ENCODE results near the gene SLC22A5. TPM values are rescaled to one million over a fixed set of nuclear protein-coding genes. Genes with fewer than 3 reads are reported as not detected.

The SLC22A5 gene
- total and polyA plus RNA-seq, 2 experiments from 2014 or later = 14.7 to 20.8 TPM

DNA sequence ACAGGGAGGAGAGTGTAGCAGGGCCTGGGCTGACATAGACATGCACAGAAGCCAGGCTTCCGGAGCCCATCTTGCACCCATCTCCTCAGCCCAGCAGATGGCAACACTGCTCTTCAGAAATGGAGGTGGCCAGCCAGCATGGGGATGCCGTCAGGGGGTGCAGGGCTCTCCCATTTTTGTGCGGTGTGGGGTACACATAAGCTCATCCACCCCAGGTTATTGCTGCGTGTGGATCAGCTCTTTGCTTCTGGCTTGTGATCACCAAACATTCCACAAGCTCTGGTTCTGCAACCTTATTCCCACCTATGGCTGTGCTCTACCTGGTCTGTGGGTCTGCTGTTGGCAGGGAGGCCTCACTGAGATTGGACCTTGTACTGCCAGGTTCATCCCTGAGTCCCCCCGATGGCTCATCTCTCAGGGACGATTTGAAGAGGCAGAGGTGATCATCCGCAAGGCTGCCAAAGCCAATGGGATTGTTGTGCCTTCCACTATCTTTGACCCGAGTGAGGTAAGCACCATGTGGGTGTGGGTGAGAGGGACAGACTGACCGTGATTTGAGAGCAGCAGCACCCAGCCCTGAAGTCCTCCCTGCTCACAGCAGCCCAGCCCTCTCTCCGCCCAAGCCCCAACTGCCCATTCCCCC, 17.3 kb downstream of the SLC22A5 start:
- Histone ChIP-seq H3K4me3 (no peak overlapping the region), H3K4me1 (ENCODE audit: insufficient read depth) (peaks cover 43% of the 10 kb centered on the region), H4K20me1 (ENCODE audit: insufficient read depth, poor library complexity, severe bottlenecking) (no peaks in the 10 kb centered on the region), H3K4me2 (no peak overlapping the region), H3K36me3 (replicated peaks; ENCODE audit: insufficient read depth, low read depth) (no peaks in the 10 kb centered on the region), H2AFZ (no peak overlapping the region), H3K79me2 (no peaks in the 10 kb centered on the region), H3K9me2 (replicated peaks; ENCODE audit: insufficient read depth) (no peaks in the 10 kb centered on the region), H3K27me3 (no peaks in the 10 kb centered on the region), H3K9me3 (ENCODE audit: low read depth) (no peaks in the 10 kb centered on the region), H3K27ac (peak overlapping the region; percentile 95)
- peak; percentile 71 for TF ChIP-seq CTCF (IDR thresholded peaks at IDR 0.05; ENCODE audit: poor library complexity)
- TF ChIP-seq EZH2phosphoT487 (IDR thresholded peaks at IDR 0.05; ENCODE audit: low read depth, severe bottlenecking, unreplicated experiment) = no peak
- no peak for TF ChIP-seq EZH2 (IDR thresholded peaks at IDR 0.05; ENCODE audit: borderline replicate concordance)
- DNase-seq (ENCODE audit: low spot score) = peak; percentile 77
- WGBS (ENCODE audit: low lambda C conversion rate, missing lambda C conversion rate) = 65% methylated on average over 8 of the region's 10 CpGs

DNA sequence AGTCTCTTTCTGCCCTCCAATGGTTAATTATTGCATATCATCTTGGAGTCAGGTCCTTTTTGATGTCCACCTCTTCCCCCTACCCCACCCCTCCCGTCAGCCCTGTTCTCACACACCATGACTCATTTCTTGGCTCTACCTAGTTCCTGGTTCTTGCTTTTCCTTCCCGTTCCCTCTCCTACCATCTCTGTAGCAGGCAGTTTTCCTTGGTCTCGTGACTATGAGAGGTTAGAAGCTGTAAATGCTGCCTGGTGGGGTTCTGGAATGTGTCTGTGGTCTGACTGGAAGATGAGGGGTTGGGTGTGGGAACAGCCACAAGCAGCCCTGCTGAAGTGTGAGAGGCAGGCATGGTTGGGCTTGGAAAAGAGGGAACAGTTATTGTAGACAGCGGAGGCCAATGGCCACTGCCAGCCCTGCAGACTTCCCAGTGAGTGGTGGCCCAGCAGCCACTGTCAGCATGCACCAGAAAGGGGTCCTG, 18.2 kb downstream of the SLC22A5 start:
- Histone ChIP-seq H3K4me3 (no peak overlapping the region), H3K79me2 (no peaks in the 10 kb centered on the region), H2AFZ (no peak overlapping the region), H3K36me3 (replicated peaks; ENCODE audit: insufficient read depth, low read depth) (no peaks in the 10 kb centered on the region), H3K9me2 (replicated peaks; ENCODE audit: insufficient read depth) (no peaks in the 10 kb centered on the region), H3K9me3 (ENCODE audit: low read depth) (no peaks in the 10 kb centered on the region), H3K27me3 (no peaks in the 10 kb centered on the region), H3K4me1 (ENCODE audit: insufficient read depth) (peaks cover 41% of the 10 kb centered on the region), H3K4me2 (peak overlapping the region; percentile 40), H4K20me1 (ENCODE audit: insufficient read depth, poor library complexity, severe bottlenecking) (no peaks in the 10 kb centered on the region), H3K27ac (peak overlapping the region; percentile 95)
- TF ChIP-seq EZH2phosphoT487 (IDR thresholded peaks at IDR 0.05; ENCODE audit: low read depth, severe bottlenecking, unreplicated experiment) (no peak), CTCF (IDR thresholded peaks at IDR 0.05; ENCODE audit: poor library complexity) (no peak), EZH2 (IDR thresholded peaks at IDR 0.05; ENCODE audit: borderline replicate concordance) (no peak)
- peak; percentile 92 for DNase-seq (ENCODE audit: low spot score)
- WGBS (ENCODE audit: low lambda C conversion rate, missing lambda C conversion rate) = 34% methylated on average over 4 of the region's 4 CpGs

DNA sequence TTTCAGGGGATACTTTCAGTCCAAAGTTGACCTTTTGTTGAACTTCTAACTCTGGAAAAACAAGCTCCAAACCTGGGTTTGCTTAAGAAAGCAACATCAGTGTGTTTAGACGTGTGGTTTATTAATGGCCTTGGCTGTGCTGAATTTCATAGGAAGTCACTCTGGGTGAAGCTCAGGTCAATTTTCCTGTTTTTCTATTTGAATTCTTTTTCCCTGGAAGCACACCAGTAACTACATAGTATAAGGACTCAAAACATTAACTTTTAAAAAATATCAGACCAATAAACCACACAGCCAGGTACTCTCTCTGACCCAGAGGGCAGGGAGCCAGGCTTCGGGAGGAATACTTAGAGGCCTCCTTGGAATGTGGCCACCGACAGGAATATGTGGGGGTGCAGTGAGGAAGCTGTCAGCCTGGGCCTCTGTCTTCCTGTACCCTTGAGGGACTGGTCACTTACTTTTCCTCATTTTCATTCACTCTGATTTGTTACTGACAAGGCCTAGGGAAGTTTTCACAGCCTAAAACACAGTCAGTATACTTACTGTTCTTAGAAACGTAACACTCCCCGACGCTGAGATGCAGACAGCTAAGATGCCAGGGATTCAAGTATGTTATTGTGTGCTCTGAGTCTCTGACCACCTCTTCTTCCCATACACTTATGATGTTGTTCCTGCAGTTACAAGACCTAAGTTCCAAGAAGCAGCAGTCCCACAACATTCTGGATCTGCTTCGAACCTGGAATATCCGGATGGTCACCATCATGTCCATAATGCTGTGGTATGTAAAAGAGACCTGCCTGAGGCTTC, 18.9 kb downstream of the SLC22A5 start:
- H3K9me2 ChIP-seq (replicated peaks; ENCODE audit: insufficient read depth) = no peaks in the 10 kb centered on the region
- H3K79me2 ChIP-seq = no peaks in the 10 kb centered on the region
- peak; percentile 47 for DNase-seq (ENCODE audit: low spot score)
- no peak overlapping the region for H3K4me3 ChIP-seq
- H3K9me3 ChIP-seq (ENCODE audit: low read depth) = no peaks in the 10 kb centered on the region
- no peaks in the 10 kb centered on the region for H4K20me1 ChIP-seq (ENCODE audit: insufficient read depth, poor library complexity, severe bottlenecking)
- no peak overlapping the region for H2AFZ ChIP-seq
- 51% methylated on average over 8 of the region's 8 CpGs for WGBS (ENCODE audit: low lambda C conversion rate, missing lambda C conversion rate)
- H3K4me2 ChIP-seq = peak overlapping the region; percentile 40
- H3K36me3 ChIP-seq (replicated peaks; ENCODE audit: insufficient read depth, low read depth) = no peaks in the 10 kb centered on the region
- TF ChIP-seq EZH2 (IDR thresholded peaks at IDR 0.05; ENCODE audit: borderline replicate concordance) (no peak), EZH2phosphoT487 (IDR thresholded peaks at IDR 0.05; ENCODE audit: low read depth, severe bottlenecking, unreplicated experiment) (no peak), CTCF (IDR thresholded peaks at IDR 0.05; ENCODE audit: poor library complexity) (no peak)
- no peaks in the 10 kb centered on the region for H3K27me3 ChIP-seq
- peak overlapping the region; percentile 95 for H3K27ac ChIP-seq
- peaks cover 41% of the 10 kb centered on the region for H3K4me1 ChIP-seq (ENCODE audit: insufficient read depth)

Data from hepatocyte (in vitro differentiated cells).